ENCODE measurements around the gene EMX2.
"Not testable (repeated sequence)": the region's sequence is repeated elsewhere in the genome, so short reads cannot be mapped to it uniquely, and the experiment has no call there.

Gene EMX2

DNA sequence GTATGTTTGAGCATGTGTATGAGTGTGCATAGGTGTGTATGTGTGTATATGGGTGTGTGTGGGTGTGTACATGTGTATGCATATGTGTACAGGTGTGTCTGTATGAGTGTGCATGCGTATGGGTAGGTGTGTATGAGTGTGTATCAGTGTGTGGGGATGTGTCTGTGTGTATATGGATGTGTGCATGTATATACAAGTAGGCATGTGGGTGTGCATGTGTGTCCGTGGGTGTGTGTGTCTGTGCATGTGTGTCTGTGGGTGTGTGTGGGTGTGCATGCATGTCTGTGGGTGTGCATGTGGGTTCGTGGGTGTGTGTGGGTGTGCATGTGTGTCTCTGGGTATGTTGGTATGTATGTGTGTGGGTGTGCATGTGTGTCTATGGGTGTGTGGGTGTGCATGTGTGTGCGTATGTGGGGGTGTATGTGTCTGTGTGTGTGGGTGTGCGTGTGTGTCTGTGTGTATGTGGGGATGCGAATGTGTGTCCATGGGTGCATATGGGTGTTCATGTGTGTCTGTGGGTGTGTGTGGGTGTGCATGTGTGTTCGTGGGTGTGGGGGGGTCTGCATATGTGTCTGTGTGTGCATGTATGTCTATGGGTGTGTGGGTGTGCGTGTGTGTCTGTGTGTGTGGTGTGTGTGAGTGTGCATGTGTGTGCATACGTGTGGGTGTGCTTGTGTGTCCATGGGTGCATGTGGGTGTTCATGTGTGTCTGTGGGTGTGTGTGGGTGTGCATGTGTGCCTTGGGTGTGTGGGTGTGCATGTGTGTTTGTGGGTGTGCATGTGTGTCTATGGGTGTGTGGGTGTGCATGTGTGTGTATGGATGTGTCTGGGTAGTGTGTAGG lies 20.6 kb downstream of the EMX2 start:
- DNase-seq = no peak

DNA sequence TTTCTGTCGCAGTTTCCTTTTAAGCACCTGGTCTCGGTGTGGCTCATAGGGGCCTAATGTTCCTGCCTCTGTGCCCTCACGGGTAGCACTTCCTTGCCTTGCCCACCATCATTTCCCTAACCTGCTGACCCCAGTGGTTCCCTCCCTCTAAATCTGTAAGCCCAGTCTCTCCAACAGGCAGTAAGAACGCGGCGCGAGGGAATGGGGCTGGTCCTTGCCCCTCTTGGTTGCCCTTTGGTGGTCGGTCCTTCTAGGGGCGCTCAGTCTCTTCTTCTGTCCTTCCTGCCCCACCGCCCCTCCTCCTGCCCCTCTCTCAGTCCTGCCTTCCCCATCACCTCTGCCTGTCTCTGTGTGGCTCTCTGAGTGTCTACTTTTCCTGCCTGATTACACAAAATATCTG lies 21.2 kb downstream of the EMX2 start:
- DNase-seq = no peak

DNA sequence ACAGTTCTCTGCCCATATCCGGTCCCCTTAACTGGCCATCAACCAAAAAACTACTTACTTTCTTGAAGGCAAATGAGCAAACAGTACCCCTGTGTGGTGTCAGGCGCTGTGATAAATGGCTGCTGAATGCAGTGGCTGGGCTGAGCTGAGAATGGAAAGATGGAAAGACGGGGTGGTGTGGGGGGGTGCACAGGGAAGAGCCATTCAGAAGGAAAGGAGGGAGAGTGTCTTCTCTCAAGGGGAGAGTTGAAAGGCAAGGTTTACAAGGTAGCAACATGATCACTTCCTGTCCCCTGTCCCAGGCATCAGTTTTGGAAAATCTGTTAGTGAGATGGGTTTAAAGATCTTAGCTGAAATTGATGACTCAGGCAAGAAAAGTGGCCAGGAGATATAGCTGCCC lies 22.5 kb downstream of the EMX2 start:
- DNase-seq = no peak

DNA sequence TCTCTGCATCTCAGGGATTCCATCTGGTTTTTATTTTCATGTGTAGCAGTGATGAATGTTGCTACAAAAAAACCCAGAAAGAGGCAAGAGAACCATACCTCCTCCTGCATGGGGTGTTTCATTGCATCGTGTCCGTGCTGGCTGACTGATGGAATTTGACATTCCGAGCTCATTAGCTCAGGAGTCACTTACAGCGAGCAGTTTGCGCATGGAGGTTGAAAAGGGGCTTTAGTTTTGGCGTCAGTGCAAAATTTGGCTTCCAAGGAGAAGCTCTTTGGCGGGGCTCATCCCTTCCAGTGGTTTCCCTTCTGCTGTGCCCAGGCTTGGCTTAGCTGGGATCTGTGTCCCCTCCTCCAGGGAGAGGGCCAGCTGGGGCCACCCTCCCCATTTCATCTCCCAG lies 25.8 kb downstream of the EMX2 start:
- DNase-seq = no peak

DNA sequence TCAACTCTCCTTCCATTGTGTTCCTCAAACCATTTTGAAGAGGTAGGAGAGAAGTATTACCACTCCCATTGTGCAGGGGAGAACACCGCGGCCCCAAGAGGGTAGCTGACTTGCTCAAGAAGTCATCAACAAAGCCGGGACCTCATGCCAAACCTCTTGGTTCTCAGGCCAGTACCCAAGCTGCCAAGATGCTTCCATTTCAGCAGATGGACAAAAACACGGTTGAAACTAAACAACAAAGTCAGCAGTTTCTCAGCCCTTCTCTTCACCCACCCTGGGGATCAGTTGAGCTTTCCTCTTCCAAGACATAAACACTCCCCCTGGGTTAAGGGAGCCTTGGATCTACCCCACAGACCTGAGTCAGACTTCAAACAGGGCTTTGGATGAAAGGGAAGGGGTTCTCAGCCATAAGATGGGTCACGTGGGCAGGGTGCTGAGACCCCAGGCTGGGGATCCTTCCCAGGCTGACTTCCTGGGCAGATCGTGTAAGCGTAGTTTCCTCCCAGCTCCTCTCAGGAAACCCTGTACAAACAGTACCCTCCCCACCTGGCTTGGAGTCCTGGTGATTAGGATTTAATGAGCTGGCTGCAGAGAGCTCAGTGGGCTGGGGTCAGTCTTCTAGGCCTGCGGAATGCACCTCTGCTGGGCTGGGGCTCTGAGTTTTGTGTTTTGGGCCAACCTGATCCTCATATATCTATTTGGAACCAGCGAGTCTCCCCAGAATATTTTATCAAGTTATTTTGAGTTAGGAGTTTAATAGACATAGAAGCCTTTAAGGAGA lies 27.3 kb downstream of the EMX2 start:
- no peak for DNase-seq

DNA sequence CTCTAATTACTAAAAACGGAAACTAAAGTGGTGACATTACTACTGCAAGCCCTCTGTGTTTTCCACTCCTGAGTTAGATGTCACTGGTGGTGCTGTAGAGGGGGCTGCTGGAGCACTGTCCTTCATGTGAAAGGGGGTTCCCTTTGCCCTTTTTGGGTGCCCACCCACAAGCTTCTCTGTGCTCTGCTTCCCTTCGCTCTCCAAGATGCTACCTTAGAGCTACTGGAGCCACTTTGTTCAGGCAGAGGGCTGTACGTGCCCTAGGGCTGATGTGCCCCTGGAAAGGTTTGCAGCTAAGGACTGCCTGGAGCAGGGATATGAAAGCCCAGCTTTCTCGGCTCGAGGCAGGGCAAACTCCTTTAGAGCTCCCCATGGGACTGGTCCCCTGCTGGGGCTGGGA lies 28.3 kb downstream of the EMX2 start:
- DNase-seq = no peak

DNA sequence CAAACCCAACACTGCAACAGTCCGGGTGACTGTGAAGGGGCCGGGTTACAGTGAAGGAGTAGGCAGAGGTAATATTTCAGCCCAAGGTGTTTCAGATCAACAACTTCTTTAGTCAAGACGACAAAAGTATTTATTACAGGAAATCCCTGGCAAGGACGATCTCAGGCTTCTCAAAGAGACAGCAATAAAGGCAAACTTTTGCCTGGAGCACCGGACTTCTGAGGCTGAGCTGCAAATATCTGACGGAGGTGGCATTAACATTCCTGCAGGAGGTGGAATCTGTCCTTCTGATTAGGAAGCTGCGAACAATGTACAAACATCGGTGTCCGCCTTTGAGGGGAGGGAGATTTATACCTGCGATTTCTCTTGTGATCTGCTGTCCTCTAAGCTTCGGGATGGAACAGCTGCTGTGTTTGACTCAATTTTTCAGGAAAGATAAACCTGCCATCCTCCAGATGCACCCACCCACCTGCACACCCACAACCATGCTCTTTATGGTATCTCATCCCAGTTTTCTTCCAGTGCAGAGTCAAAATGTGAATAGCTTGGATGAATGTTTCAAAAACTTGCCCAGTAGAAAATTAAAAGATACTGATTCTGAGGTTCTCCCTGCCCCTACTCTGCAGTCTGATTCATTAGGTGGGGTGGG lies 32.1 kb downstream of the EMX2 start:
- DNase-seq = no peak

DNA sequence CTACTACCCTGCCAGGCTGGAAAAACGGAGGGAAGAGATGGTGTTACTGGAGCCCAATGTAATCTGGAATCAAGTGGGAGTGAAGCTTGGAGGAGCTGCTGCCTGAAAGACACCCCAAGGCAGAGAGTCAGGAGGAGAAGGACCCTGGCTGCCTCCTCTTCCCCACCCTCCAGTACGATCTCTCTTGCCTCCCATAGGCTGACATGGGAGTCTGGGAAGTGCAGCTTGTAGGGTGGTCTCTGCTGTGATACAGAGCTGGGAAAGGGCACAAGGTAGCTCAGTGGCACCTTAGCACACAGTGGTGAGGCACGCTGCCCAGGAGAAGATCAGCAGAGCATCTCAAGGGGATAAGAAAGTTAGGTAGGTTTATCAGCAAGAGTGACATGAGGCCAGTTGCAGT lies 35.9 kb downstream of the EMX2 start:
- no peak for DNase-seq

DNA sequence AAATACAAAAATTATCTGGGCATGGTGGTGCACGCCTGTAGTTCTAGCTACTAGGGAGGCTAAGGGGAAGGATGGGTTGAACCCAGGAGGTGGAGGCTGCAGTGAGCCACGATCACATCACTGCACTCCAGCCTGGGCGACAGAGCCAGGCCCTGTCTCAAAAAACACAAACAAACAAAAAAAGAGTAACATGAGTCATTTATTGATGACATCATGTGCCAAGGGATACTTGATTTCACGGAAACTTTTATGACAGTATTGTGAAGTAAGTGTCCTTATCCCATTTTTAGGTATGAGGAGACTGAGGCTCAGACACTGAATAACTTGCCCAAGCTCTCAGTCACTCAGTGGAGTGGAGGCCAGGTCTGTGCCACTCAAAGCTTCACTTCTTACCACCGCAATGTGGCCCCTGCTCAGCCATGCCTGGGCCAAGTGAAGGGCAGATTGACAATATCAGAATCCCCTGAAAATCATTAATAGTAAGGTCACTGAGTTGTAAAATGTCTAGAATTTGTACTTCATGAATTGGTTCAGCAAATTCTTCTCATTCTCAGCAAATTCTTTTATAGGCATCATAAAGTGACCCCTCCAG lies 36.5 kb downstream of the EMX2 start:
- no peak for DNase-seq

DNA sequence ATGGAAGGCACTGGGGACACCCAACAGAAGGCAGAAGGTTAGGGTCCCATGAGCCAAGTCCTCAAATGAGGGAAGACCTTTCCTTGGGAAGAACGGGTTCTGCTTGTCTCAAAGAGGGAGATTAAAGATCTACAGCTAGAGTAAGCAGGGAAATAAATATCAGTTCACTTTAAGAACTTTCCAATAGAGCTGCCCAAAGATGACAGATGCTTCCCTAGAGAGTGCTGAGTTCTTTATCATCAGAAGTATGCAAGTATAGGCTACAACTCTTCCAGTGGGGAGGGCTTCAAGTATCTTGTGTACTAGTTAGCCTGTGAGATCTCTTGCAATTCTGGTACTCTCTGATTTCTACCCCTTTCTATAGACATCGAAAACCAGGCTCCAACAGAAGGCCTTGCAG lies 39.4 kb downstream of the EMX2 start:
- DNase-seq = no peak

DNA sequence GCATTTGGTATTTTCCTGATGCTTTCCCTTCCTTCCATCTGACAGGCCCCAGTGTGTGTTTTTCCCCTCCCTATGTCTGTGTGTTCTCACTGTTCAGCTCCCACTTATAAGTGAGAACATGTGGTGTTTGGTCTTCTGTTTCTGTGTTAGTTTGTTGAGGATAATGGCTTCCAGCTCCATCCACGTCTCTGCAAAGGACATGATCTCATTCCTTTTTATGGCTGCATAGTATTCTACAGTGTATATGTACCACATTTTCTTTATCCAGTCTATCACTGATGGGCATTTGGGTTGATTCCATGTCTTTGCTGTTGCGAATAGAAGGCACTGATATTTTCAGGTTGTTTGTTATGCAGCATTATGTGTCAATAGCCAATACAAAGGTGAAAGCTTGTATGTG lies 42.3 kb downstream of the EMX2 start:
- DNase-seq = not testable (repeated sequence)

DNA sequence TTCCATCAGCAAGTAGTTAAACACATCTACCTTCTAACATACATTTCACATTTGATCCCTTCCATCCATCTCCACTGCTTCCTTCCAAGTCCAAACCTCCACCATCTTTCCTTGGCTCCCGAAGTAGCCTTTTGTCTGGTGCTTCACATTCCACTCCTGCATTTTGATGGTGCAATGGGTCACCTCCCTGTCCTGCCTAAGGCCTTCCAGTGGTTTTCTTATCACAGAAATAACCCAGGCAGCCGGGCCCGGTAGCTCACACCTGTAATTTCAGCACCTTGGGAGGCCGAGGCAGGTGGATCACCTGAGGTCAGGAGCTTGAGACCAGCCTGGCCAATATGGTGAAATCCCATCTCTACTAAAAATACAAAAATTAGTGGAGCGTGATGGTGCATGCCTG lies 44.5 kb downstream of the EMX2 start:
- no peak for DNase-seq

DNA sequence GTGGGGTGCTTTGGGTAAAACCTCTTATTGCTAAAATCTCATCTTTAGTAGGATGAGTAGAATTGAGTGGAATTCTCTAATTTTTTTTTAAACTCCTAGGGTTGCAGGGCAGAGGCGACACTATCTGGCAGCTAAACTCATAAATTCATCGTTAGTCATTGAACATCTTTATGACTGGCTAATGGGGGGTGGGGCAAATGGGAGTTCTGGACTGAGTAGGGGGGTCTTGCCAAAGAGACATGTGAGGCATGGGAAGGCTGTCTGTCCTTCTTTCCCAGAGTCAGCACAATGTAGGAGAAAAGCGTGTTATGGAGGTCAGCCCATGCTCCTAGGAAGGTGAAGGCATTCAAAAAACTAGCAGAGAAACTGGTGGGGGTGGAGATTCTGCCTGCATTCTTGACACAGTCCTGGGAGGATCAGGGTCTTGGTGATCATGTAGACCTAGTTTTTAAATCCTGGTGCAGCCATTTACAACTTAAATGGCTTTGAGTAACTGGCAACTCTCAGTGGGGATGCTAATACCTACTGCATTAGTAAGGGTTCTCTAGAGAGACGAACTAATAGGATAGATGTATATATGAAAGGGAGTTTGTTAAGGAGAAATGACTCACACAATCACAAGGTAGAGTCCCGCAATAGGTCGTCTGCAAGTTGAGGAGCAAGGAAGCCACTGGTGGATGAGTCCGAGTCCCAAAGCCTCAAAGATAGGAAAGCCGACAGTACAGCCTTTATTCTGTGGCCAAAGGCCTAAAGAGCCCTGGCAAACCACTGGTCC lies 47.7 kb downstream of the EMX2 start:
- no peak for DNase-seq

DNA sequence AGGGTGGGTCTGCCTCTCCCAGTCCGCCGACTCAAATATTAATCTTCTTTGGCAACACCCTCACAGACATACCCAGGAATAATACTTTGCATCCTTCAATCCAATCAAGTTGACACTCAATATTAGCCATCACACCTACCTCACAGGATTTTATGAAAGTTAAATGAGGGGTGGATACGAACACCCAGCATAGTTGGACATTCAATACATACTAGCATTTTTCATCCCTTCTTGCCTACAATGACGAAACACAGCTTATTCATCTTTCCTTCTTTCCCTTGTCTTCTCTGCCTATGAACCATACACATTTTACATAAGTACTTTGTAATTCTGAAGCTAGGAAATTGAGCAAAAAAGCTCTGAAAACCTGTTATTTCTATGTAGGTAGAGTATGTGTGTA lies 48.5 kb downstream of the EMX2 start:
- no peak for DNase-seq

DNA sequence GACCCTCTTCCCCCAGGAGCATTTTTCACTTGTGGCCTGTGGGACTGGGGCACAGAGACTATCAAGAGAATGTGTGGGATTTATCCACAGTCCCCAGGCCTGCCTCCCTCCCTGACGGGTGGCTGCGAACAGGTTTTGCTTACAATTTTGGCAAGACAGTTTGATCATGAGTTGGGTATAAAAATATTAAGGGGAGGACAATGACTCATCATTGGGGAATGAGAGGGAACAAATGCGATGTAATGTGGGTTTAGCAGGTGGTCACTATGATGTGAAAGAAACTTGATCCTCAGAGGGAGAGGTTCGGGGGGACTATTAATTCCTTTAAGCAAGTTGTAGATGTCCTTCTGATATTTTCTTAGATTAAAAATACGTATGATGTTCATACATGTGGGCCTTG lies 52.2 kb downstream of the EMX2 start:
- DNase-seq = no peak

DNA sequence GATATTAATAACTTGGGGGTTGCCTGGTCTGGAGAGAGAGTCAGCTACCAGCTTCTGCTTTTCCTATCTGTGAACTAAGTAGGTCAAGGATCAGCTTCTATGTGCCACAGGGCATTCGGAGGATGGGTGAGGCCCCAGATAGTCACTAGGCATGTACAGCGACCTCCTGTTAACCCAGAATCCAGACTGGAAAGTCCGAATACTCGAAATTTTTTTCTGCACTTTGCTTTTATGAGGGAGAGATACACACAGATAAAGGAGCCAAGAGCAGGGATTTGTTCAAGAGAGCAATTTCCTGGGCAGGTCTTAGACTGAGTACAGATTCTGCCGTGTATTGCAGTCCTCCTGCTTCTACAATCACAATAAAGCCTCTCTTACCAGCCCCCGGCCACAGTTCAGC lies 54.2 kb downstream of the EMX2 start:
- no peak for DNase-seq

DNA sequence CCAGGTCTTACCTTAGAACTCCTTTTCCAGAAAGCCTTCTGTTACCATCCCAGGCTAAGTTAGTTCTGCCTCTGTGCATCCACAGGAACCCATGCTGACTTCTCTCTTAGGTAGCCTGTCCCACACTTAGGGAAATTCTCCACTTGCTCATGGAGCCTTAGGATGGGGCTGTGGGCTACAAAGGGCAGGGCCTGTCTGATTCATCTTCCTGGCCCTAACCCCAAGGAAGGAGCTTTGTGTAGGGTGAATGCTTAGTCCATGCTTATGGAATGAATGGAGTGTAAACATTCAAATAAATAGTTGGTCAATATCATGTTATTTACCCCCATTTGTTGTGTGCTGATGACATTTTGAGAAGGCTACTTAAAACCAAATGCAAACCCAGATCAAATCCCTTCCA lies 54.7 kb downstream of the EMX2 start:
- no peak for DNase-seq
